ENCODE measurements around the gene PNN.

DNA sequence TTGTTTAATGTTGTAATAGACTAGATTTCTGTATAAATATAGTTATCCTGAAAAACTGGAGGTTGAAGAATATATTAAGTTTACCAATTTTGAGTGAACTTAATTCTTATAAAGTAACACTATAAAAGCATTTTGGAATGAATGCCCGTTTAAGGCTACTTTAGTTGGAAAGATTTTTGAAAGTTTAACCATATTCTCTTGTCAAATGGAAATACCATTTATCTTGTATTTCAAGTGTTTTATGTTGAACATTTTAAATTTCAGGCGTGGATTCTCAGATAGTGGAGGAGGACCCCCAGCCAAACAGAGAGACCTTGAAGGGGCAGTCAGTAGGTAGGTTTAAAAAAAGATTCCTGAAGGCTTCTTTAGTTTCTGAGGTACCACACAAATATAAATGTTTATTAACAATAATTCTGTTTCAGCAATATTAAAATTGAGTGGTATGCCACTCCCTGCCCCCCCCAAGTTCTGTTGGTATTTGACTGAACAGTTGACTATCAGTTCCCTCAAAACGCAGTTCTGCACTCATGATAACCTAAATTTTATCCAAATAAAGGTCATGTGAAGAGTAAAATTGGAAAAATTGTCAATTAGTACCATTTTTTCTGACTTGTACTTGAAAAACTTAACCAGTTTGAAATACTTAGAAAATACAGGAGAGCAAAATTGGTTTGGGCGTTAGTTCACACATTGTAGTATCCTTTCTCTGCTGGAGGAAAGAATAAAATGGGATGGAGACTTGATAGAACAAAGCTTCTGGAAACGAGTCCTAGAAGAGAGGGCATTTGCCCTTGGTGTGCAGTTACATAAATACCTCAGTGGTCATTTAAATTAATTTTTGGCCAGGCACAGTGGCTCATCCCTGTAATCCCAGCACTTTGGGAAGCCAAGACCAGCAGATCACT is 1.5 kb downstream of the PNN start:
- TF ChIP-seq POLR2A (IDR thresholded peaks at IDR 0.05): no peak
- TF ChIP-seq, protein P1, sequence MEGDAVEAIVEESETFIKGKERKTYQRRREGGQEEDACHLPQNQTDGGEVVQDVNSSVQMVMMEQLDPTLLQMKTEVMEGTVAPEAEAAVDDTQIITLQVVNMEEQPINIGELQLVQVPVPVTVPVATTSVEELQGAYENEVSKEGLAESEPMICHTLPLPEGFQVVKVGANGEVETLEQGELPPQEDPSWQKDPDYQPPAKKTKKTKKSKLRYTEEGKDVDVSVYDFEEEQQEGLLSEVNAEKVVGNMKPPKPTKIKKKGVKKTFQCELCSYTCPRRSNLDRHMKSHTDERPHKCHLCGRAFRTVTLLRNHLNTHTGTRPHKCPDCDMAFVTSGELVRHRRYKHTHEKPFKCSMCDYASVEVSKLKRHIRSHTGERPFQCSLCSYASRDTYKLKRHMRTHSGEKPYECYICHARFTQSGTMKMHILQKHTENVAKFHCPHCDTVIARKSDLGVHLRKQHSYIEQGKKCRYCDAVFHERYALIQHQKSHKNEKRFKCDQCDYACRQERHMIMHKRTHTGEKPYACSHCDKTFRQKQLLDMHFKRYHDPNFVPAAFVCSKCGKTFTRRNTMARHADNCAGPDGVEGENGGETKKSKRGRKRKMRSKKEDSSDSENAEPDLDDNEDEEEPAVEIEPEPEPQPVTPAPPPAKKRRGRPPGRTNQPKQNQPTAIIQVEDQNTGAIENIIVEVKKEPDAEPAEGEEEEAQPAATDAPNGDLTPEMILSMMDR (IDR thresholded peaks at IDR 0.05): no peak
- no peak for TF ChIP-seq EP300 (IDR thresholded peaks at IDR 0.05)

All from tibial nerve (tissue), 4 donors.